Left renal pelvis (tissue), 4 donors: ENCODE measurements around the gene ZNF688. TPM values are rescaled to one million over a fixed set of nuclear protein-coding genes. Genes with fewer than 3 reads are reported as not detected.
"Not testable (repeated sequence)": the region's sequence is repeated elsewhere in the genome, so short reads cannot be mapped to it uniquely, and the experiment has no call there.

Source experiments
- DNase-seq, 4 donors: peaks; one replicate each; pipeline ENCODE4 v3.0.0-alpha.2; 2013; ENCODE audit warnings: low read depth in 4 of 4, low spot score in 3 of 4
- polyA plus RNA-seq, 4 donors: library from polyadenylated mRNA; unstranded; fragments of 120-200 nt; gene quantifications; one replicate each; pipeline ENCODE4 v1.2.1, GENCODE V29; 2013; ENCODE audit not compliant: insufficient read length in 4 of 4

The ZNF688 gene
- polyA plus RNA-seq = 10 to 100 TPM; 10.5 to 17.5 (median 13.3) TPM

DNA sequence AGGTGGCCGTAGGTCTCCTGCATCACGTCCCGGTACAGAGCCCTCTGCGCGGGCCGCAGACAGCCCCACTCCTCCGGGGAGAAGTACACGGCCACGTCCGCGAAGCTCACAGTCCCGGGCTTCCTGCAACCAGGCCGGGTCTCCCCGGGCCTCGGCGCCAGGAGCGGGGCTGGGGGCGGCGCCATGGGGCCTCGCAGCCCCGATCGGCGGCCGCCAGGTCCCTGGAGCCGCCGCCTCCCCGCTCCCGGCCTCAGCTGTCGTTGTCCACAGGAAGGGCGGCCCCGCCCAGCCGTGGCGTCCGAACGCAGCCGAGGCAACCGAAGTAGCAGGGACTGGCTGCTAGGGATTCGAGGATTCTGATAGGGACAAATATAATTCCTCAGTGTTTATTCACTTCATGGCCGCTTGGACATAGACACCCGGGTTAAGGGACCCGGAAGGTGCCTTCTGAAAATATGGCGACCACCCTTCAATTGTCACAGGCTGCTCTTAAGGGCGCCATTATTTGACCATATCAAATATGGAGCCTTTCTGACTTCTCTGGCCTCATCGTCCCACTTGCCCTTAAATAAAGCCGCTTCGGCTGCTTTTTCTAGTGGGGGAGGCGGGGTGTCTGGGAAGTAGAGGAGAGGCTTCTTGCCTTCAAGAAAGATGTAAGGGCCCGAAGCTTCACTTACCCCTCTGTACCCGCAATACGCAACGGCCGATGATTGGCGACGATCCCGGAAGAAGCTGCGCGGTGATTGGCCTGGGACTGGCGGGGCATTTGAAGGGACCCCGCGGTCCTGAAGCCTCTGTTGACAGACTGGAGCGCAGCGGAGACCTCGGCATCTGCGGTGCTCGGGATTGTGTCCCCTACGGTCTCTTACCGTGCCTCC is at the start of gene ZNF688:
Gene ZNF688 (minus strand): TSS at position 270 of the 878 bp plus-strand sequence. CDS start 85 bp downstream, at position 185.
- peak; percentile 93 to 98 (median 96) for DNase-seq

DNA sequence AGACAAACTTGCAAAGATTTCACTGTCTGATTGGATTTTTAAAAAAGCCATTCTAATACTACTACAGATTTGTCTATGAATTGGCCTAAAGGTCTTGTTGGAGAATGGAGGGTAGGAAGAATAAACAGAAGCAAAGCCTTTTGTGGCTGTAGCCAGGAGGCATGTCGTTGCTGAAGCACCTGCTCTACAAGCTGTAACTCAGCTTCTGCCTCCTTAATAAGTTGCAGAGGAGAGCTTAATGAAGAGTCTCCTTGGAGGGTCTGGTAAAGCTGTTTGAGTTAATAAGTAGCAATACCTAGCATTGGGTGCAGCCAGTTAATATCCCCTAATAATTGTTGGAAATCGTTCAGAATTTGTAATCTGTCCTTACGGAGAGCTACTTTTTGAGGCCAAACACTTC is 48.7 kb upstream of the ZNF688 start:
- DNase-seq = no peak

DNA sequence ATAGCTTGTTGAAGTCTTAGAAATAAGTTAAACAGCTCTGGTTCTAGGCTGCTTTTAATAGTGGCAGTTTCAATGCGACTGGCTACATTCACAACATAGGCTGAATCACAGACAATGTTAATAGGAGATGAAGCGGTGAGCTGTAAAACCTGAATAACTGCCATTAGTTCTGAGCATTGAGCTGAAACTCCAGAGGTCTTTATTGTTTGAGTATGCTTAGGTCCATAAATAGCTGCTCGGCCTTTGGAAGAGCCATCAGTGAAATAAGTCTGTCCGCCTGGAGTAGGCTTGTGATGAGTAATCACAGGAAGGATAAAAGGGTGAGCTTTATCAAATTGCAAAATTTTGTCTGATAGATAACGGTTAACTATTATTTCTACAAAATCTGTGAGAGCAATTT is 48.1 kb upstream of the ZNF688 start:
- no peak for DNase-seq

DNA sequence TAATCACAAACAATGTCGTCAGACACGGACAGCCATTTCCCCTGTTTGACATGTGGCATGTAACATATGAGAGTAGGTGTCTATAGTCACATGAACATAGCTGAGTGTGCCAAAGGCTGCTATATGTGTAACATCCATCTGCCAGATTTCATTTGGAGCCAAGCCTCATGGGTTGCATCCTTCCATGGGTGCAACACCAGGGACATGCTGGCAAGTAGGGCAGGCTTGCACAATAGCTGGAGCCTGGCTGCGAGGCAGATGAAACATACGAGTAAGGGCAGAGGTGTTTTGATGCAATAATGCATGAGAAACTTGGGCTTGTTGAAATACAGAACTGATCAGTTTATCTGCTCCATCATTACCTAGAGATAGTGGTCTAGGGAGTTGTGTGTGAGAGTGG is 47.7 kb upstream of the ZNF688 start:
- DNase-seq = no peak

DNA sequence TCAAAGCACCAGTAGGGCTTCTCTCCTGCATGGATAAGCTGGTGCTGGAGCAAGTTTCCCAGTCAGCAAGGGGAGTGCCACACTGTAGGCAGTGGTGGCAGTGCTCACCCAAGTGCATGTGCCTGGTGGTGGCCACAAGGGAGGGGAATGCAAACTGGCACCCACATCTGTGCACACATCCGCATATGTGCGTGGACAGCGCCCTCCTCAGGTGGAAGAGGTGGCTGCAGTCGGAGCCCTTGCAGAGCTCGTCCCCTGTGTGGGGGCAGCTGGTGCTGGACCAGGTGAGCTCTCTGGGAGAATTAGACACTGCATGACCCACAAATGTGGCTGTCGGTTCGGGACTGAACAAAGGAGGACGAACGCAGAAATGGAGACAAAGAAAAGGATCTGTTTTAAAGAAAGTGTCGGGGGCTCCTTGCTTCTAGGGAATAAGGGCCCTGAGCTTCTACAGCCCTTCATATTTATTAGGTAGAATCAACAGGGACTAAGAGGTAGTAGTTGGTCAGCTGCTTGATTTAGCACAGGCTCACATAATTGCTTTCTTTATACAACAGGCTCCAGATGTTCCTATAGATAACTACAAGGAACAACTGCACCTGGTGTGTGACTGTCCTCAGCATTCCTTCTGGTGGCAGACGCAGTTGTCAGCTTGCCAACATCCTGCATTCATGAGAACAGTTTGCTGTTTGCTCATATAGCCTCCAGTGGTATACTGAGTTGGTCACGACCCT is 44.0 kb upstream of the ZNF688 start:
- DNase-seq = no peak

DNA sequence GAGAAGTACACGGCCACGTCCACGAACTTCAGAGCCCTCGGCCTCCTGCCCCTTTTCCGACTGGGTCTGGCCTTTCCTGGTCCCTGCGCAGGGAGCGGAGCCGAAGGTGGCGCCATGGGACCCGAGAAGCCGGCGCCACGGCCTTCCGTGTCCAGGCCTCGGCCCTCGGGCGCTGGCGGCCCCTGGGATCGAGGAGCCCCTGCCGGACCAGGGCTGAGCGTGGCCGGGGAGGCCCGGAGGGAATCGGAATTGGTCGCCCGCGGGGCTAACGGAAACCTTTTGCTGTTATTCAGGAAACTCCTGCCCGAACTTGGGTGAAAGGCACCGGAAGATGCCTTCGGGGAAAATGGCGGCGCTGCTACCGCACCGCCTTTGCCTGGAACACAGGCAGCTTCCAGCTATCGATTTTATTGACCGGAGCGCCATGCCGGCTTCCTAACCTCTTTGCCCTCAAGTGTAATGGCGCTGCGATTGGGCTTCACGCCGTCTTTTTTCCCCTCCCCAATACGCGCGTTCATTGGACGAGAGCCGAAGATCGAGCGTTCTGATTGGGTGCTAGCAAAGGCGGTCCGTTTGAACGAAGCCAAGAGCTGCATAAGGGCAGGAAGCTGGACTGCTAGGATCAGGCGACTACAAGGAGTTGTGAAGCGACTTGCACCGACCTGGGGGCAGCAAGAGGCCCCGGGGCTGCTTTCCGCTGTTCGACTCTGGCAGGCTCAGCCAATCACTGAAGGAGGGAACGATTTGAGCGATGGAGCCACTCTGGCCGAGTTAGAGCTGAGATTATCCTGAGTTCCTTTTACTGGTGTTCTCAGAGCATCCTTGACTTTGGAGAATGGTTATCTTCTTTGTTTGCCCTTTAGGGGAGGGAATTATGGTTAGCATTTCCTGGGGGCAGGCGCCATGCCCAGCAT is 38.7 kb upstream of the ZNF688 start, which contains the start of gene ZNF689:
Gene ZNF689 (minus strand): TSS at position 464 of the 914 bp plus-strand sequence. CDS start 348 bp downstream, at position 116.
- DNase-seq = peak; percentile 95 to 99 (median 98)

DNA sequence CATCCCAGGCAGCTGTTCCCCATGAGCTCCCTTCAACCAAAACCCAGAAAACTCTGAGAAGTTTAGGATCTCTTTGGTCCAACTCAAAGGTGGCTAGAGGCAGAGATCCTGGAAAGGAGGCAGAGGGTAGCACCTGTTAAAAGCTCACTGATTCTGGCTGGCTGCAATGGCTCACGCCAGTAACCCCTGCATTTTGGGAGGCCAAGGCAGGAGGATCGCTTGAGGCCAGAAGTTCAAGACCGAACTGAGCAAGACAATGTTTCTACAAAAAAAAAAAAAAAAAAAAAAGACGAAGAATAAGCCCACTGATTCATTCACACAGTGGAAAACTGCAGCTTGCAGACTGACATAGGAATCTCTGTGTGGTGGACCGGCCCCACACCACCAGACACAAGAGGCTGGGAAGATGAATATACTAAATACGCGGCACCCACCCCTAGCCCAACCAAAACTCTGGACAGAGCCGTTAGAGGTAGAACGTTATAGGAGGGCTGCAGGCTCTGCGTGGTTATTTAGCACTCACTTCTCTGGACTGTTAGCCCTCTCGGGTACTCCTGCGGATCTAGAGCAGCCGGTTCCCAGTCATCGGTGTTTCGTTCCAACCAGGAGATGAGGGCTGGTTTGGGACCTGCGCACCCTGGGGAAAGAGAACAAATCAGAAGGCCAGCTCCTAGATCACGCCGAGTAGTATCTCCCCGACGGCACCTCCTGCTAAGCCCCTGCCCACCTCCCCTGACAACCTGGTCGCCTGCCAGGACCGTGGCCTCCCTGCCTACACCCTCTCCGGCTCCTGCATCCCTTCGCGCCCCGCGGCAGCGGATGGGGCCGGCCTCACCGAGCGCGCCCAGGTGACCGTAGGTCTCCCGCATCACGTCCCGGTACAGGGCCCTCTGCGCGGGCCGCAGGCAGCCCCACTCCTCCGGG is 37.8 kb upstream of the ZNF688 start:
- no peak for DNase-seq

DNA sequence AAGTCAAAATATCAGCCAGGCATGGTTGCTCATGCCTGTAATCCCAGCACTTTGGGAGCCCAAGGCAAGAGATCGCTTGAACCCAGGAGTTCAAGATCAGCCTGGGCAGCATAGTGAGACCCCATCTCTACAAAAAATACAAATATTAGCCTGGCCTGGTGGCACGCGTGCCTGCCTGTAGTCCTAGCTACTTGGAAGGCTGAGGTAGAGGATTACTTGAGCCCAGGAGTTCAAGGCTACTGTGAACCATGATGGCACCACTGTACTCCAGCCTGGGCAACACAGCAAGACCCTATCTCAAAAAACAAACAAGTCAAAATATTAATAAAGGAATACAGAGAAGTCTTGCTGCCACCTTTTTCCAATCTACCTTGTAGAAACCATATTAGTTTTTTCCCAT is 34.5 kb upstream of the ZNF688 start:
- no peak for DNase-seq

DNA sequence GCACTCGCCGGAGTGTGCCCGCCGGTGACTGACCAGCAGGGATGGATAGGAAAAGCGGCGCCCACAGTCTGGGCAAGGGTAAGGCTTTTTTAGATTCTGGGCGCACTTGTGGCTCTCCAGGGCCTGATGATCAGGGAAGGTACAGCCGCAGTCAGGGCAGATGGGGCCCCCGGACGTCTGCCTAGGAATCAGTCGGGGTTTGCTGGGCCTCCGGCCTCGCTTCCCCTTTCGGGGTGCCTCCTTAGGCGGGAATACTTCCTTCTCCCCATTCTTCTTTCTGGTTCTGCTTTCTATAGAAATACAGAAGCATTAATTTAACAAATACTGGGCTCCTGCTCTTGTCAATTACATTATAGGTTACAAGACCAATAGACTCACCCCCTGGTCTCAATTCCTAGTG is 33.6 kb upstream of the ZNF688 start:
- DNase-seq = no peak

DNA sequence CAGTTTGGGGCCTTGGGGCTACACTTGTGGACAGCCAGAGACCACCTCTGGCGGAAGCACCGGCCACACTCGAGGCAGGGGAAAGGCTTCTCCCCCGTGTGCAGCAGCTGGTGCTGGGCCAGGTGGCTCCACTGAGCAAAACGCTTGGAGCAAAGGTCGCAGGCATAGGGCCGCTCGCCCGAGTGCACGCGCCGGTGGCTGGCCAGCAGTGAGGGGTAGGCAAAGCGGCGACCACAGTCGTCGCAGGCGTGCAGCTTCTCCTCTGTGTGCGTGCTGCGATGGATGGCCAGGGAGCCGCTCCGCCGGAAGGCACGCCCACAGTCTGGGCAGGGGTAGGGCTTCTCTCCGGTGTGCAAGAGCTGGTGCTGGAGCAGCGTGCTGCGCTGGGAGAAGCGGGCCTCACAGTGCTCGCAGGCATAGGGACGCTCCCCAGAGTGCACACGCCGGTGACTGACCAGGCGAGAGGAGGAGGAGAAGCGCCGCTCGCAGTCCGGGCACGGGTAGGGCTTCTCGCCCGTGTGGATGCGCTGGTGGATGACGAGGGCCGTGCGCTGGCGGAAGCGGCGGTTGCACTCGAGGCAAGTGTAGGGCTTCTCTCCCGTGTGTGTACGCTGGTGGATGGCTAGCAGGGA is 32.9 kb upstream of the ZNF688 start:
- no peak for DNase-seq

DNA sequence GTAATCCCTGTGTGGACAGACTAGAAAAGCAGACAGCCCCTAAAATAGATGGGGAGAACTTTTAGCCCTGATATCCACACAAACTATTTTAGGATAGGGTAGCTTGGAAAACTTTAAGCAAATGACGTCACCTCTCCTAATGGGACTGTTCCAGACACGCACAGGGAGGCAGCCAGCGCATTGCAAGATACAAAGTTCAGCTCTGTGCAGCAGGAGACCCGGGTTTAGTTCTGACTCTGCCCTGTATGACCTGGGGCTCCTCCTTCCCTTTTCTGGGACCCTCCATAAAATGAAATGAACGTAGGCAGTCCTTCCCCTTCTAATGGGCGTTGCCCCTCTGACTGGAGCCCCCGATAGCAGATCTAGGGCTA is 32.4 kb upstream of the ZNF688 start:
- DNase-seq = no peak

DNA sequence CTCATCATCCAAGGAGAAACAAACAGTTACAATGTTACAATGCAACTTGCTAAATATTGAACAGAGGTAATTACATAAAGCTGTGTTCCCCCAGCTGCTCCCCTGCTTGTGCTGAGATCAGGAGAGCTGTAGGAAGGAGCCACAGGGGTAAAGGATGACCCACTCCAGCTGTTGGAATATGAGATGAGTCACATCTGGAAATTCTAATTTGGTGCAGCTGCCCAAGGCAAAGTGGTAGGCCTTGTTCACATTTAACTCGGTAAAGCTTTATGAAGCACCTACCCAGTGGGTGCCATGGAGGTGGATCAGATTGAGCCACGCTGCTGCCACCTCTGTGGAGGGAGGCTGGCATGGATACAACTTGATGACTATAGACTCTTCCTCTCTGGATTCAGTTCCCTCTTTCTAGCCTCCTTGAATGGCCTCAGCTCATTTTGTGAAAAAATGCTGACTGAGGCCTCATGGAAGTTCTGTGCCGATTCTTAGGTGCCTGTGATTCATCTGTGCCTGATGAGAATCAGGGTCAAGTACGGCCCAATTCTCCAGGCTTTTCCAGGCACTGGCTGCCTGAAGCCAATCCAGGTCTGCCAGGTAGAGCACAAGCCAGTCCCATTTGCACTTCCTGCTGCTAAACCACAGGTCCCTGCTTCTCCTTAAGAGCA is 31.2 kb upstream of the ZNF688 start:
- DNase-seq = no peak

DNA sequence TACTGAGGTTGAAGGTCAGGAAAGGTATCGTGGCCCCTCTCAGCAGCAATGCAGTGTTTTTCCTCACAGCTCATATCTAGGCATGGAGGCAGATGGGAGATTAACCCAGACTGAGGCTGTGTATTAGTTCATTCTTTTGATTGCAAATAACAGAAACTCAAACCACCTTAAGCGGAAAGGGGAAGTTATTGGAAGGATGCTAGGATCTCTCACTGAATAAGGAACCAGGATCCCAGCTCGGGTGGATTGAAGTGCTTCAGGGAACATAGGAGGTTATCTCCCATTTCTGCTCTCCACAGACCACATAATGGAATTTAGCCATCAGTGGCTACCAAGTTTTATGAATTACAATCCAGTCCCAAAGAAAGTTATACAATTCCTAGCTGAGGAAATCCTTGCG is 30.5 kb upstream of the ZNF688 start:
- no peak for DNase-seq

DNA sequence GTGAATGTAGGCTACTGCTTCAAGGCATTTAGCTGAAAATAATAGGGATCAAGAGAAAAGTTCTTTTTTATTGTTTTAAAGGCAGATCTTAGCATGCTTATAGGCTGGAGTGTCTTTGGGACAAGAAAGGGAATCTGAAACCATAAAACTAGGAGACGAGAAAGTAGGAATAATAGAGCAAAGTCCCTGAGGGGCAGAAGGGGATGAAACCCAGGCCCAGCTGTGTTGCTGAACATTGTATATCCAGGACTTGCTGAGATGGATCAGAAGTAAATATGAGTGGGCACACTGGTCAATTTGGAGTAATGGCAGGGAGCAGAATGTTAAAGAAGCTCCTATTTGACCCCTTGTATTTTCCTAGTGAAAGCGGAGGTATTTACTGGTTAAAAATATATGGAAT is 29.4 kb upstream of the ZNF688 start:
- no peak for DNase-seq

DNA sequence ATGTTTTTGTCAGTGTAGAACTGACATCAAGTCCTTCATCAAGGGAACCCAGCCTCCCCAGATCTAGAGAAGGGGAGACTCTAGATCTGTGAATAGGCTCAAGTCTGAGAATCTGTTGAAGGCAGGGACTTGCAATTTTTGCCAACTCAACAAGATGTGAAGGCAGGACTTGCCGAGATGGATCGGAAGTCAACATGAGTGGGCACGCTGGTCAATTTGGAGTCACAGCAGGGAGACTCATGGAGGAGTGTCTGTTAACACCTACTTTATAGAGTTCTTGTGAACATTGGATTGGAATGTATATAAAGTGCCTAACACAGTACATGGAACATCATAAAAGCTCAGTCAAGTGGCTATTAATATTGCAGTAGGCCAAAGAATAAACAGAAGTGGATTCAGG is 28.7 kb upstream of the ZNF688 start:
- DNase-seq = no peak

DNA sequence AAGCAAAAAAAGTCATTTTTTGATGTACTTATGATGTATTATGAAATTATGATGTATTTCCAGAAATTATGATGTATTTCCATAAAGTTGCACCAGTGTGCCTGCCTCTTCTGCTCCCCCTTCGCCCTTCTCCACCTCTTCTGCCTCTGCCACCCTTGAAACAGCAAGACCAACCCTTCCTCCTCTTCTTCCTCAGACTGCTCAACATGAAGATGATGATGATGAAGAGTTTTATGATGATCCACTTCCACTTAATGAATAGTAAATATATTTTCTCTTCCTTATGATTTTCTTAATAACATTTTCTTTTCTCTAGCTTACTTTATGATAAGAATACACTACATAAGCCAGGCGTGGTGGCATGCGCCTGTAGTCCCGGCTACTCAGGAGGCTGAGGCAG is 21.4 kb upstream of the ZNF688 start:
- no peak for DNase-seq

DNA sequence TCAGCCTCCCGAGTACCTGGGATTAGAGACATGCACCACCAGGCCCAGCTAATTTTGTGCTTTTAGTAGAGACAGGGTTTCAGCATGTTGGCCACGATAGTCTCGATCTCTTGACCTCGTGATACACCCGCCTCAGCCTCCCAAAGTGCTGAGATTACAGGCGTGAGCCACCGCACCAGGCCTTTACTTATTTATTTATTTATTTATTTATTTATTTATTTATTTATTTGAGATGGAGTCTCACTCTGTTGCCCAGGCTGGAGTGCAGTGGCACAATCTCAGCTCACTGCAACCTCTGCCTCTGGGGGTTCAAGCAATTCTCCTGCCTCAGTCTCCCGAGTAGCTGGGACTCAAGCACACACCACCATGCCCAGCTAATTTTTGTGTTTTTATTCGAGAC is 19.4 kb upstream of the ZNF688 start:
- DNase-seq = not testable (repeated sequence)

DNA sequence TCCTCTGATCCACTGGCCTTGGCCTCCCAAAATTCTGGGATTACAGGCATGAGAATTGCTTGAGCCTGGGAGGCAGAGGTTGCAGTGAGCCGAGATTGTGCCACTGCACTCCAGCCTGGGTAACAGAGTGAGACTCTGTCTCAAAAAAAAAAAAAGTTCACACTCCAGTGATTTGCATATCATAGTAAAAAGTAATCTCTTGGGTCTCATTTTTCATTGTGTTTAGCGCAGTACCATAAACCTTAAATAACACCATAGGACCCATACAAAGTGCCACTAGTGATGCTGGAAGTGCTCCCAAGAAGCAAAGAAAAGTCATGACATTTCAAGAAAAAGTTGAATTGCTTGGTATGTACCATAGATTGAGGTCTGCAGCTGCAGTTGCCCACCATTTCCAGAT is 18.1 kb upstream of the ZNF688 start:
- not testable (repeated sequence) for DNase-seq

DNA sequence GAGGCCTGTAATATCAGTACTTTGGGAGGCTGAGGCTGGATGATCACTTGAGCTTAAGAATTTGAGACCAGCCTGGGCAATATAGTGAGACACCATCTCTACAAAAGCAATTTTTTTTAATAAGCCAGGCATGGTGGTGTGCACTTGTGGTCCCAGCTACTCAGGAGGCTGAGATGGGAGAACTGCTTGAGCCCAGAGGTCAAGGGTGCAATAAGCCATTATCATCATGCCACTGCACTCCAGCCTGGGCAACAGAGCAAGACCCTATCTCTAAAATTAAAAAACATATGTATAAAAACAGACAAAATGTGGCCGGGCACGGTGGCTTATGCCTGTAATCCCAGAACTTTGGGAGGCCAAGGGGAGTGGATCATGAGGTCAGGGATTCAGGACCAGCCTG is 17.1 kb upstream of the ZNF688 start:
- DNase-seq = no peak
